Kidney (tissue), 14 donors: ENCODE data around the gene FOSL2. TPM values are rescaled to one million over a fixed set of nuclear protein-coding genes. Genes with fewer than 3 reads are reported as not detected.

Experiments
- DNase-seq, 5 donors: peaks; one replicate each; pipeline ENCODE4 v3.0.0-alpha.2; 2013 to 2020
- FAIRE-seq: peaks from 2 replicates; lab custom pipeline; 2012; peaks lifted over from hg19 to GRCh38; lab: Jason Lieb, UNC
- H3K27ac ChIP-seq, 2 donors: one replicate each; pipeline ENCODE4 v1.7.0; 2013; ENCODE audit warnings: low read depth in 2 of 2, low read length in 2 of 2, inconsistent platforms in 1 of 2
- H3K27me3 ChIP-seq: one replicate; pipeline ENCODE4 v1.7.1; 2013; ENCODE audit warnings: low read length, inconsistent platforms; ENCODE audit not compliant: control insufficient read depth, insufficient read depth
- H3K36me3 ChIP-seq, 3 donors: one replicate each; pipeline versions ENCODE4 v1.7.0 to v1.7.1; 2013; ENCODE audit warnings: low read length in 3 of 3, control low read depth in 1 of 3, inconsistent platforms in 1 of 3; ENCODE audit not compliant: insufficient read depth in 3 of 3, control insufficient read depth in 2 of 3
- H3K4me1 ChIP-seq, 3 donors: one replicate each; pipeline versions ENCODE4 v1.7.0 to v1.7.1; 2013; ENCODE audit warnings: low read length in 3 of 3, inconsistent platforms in 1 of 3, low read depth in 1 of 3; ENCODE audit not compliant: control insufficient read depth in 2 of 3, insufficient read depth in 2 of 3
- H3K4me3 ChIP-seq, 3 donors: one replicate each; pipeline versions ENCODE4 v1.7.0 to v1.8.1; 2013; ENCODE audit warnings: low read length in 3 of 3, control low read depth in 1 of 3, inconsistent platforms in 1 of 3
- H3K9ac ChIP-seq, 3 donors: one replicate each; pipeline versions ENCODE4 v1.7.0 to v1.7.1; 2013; ENCODE audit warnings: low read length in 3 of 3, control low read depth in 1 of 3, inconsistent platforms in 1 of 3
- H3K9me3 ChIP-seq, 3 donors: one replicate each; pipeline versions ENCODE4 v1.7.0 to v1.7.1; 2013; ENCODE audit warnings: low read length in 3 of 3, control low read depth in 1 of 3, inconsistent platforms in 1 of 3; ENCODE audit not compliant: control insufficient read depth in 2 of 3, insufficient read depth in 1 of 3
- CTCF ChIP-seq: IDR thresholded peaks from 3 replicates; pipeline ENCODE4 v1.5.1; 2012; ENCODE audit warnings: mild to moderate bottlenecking, moderate library complexity, borderline replicate concordance; ENCODE audit not compliant: insufficient read depth; ENCODE audit errors: extremely low read depth
- intact Hi-C: fragments of 100-400 bp; cut with DNase I; formaldehyde crosslinking; loops from one replicate; pipeline ENCODE4 v1.11.1; 2022
- polyA plus RNA-seq: library from polyadenylated mRNA; stranded (reverse); fragments of 350-450 nt; fragmentation: Illumina TruSeq; extraction: RNeasy Lipid Tissue Mini Kit (QIAGEN cat#74804); gene quantifications from one replicate; pipeline ENCODE4 v1.2.3, GENCODE V29; 2014; ENCODE audit warnings: low read depth, low replicate concordance; ENCODE audit not compliant: insufficient read depth
- total RNA-seq: library from RNA; stranded (reverse); fragmentation: NEBNext Ultra II Directional; extraction: Animal tissue kit (Norgen Biotek cat#: 25700); gene quantifications from one replicate; pipeline ENCODE4 v1.2.1, GENCODE V29; 2021
- donor health status: control.
- donor health status: control.
- donor health status: control.
- donor health status: control.
- donor health status: control.
- donor health status: DM: yes; HTN: yes; CAD: no.
- donor health status: Normal renal cell carcinoma (clear cell type).

FOSL2 gene
- total and polyA plus RNA-seq, 2 donors from 2014 or later = 20.6 to 149 TPM

GRCh38 chr2:28445448-28446258 is 53.0 kb downstream of the FOSL2 start:
- TF ChIP-seq CTCF = no peak
- no peaks in the 10 kb centered on the region for H3K36me3 ChIP-seq
- intact Hi-C loops = no loop called here
- H3K9me3 ChIP-seq = no peaks in the 10 kb centered on the region
- H3K4me1 ChIP-seq = no peaks in the 10 kb centered on the region
- no peak overlapping the region for H3K4me3 ChIP-seq
- DNase-seq (no peak), FAIRE-seq (no peak)
- no peaks in the 10 kb centered on the region for H3K27me3 ChIP-seq
- H3K27ac ChIP-seq = no peak overlapping the region
- H3K9ac ChIP-seq = no peak overlapping the region

- no peaks in the 10 kb centered on the region for H3K4me1 ChIP-seq
- no peak overlapping the region for H3K4me3 ChIP-seq
- H3K9me3 ChIP-seq = no peaks in the 10 kb centered on the region
- no peak overlapping the region for H3K27ac ChIP-seq
- no peak overlapping the region for H3K9ac ChIP-seq
- no peak for FAIRE-seq
- no peaks in the 10 kb centered on the region for H3K27me3 ChIP-seq
- no peak for DNase-seq
- no peak for TF ChIP-seq CTCF
- intact Hi-C loops = no loop called here
- H3K36me3 ChIP-seq = no peaks in the 10 kb centered on the region
Measured at GRCh38 chr2:28446531-28446930, 53.9 kb downstream of the FOSL2 start.

GRCh38 chr2:28447086-28447485 is 54.4 kb downstream of the FOSL2 start:
- Histone ChIP-seq H3K9ac (no peak overlapping the region), H3K27me3 (no peaks in the 10 kb centered on the region), H3K4me1 (no peaks in the 10 kb centered on the region), H3K9me3 (no peaks in the 10 kb centered on the region), H3K4me3 (no peak overlapping the region), H3K36me3 (no peaks in the 10 kb centered on the region), H3K27ac (no peak overlapping the region)
- FAIRE-seq = no peak
- no peak for DNase-seq
- TF ChIP-seq CTCF = no peak
- intact Hi-C loops = no loop called here
